H1 (cell line): Measurements from ENCODE around the gene MYL11. TPM values are rescaled to one million over a fixed set of nuclear protein-coding genes. Genes with fewer than 3 reads are reported as not detected.

Experiments
- CTCF ChIA-PET: fragments of 300-600 bp; sonication (Branson Sonifier 250); formaldehyde crosslinking; loops from one replicate; lab custom pipeline; 2021; ENCODE audit not compliant: partially characterized antibody; lab: Charles Lee
- POLR2A ChIA-PET: fragments of 300-600 bp; sonication (Branson Sonifier 250); formaldehyde crosslinking; loops from one replicate; lab custom pipeline; 2021; ENCODE audit warnings: inconsistent platforms; ENCODE audit not compliant: partially characterized antibody; lab: Charles Lee
- DNase-seq, 2 experiments: peaks; one replicate each; pipeline versions ENCODE4 v3.0.0 to v3.0.0-alpha.2; 2010 to 2022; ENCODE audit warnings: low spot score in 2 of 2, low read depth in 1 of 2, mixed read lengths in 1 of 2
- FAIRE-seq: peaks from 2 replicates; lab custom pipeline; 2011; peaks lifted over from hg19 to GRCh38; lab: Jason Lieb, UNC
- H2AFZ ChIP-seq: 2 replicates; pipeline ENCODE4 v1.8.1; 2012; ENCODE audit warnings: low read length, inconsistent platforms
- H2AK5ac ChIP-seq: 2 replicates; pipeline ENCODE4 v1.6.1; 2013; ENCODE audit warnings: low read depth, low read length
- H2BK120ac ChIP-seq: replicated peaks from 2 replicates; pipeline ENCODE3; 2013; ENCODE audit warnings: low read depth, low read length, inconsistent platforms
- H2BK12ac ChIP-seq: 2 replicates; pipeline ENCODE4 v1.6.1; 2013; ENCODE audit warnings: low read depth, low read length
- H2BK15ac ChIP-seq: 2 replicates; pipeline ENCODE4 v1.6.1; 2013; ENCODE audit warnings: low read length
- H2BK20ac ChIP-seq: 2 replicates; pipeline ENCODE4 v1.6.1; 2013; ENCODE audit warnings: low read length
- H2BK5ac ChIP-seq: 2 replicates; pipeline ENCODE4 v1.6.1; 2013; ENCODE audit warnings: low read depth, low read length
- H3K14ac ChIP-seq: 2 replicates; pipeline ENCODE4 v1.6.1; 2013; ENCODE audit warnings: inconsistent platforms; ENCODE audit not compliant: insufficient read length
- H3K18ac ChIP-seq: 2 replicates; pipeline ENCODE4 v1.6.1; 2013; ENCODE audit warnings: low read length; ENCODE audit errors: extremely low read depth
- H3K23ac ChIP-seq: 2 replicates; pipeline ENCODE4 v1.6.1; 2013; ENCODE audit warnings: inconsistent platforms; ENCODE audit not compliant: insufficient read length
- H3K23me2 ChIP-seq: 2 replicates; pipeline ENCODE4 v1.6.1; 2013; ENCODE audit warnings: low read depth, low read length
- H3K27ac ChIP-seq: 2 replicates; pipeline ENCODE4 v1.6.1; 2011; ENCODE audit warnings: low read depth, low read length, inconsistent platforms
- H3K27me3 ChIP-seq, 4 experiments: replicated peaks in 1 of 4; 1 replicate in 1 of 4; 2 replicates in 3 of 4; pipeline versions ENCODE4 v1.6.1 to v1.8.1; 2011 to 2013; ENCODE audit warnings: low read length in 3 of 4, mild to moderate bottlenecking in 3 of 4, inconsistent platforms in 2 of 4, mixed read lengths in 2 of 4, moderate library complexity in 1 of 4; ENCODE audit not compliant: control insufficient read depth in 3 of 4, insufficient read depth in 3 of 4; ENCODE audit errors: extremely low read depth in 1 of 4
- H3K36me3 ChIP-seq, 4 experiments: 2 replicates each; pipeline versions ENCODE4 v1.6.1 to v1.8.1; 2011 to 2013; ENCODE audit warnings: mild to moderate bottlenecking in 4 of 4, low read length in 3 of 4, moderate library complexity in 2 of 4, control low read depth in 1 of 4, inconsistent platforms in 1 of 4; ENCODE audit not compliant: insufficient read depth in 4 of 4, control insufficient read depth in 2 of 4
- H3K4ac ChIP-seq: replicated peaks from 2 replicates; pipeline ENCODE3; 2013; ENCODE audit warnings: low read length, low read depth, mixed read lengths, inconsistent platforms; ENCODE audit not compliant: insufficient read length
- H3K4me1 ChIP-seq, 4 experiments: replicated peaks in 1 of 4; 1 replicate in 1 of 4; 2 replicates in 3 of 4; pipeline versions ENCODE4 v1.6.1 to v1.8.1; 2011 to 2013; ENCODE audit warnings: low read length in 3 of 4, inconsistent platforms in 2 of 4, mixed read lengths in 1 of 4; ENCODE audit not compliant: insufficient read depth in 4 of 4, control insufficient read depth in 3 of 4
- H3K4me2 ChIP-seq, 2 experiments: 2 replicates each; pipeline versions ENCODE4 v1.6.1 to v1.8.1; 2011 to 2013; ENCODE audit warnings: low read depth in 2 of 2, low read length in 2 of 2, control low read depth in 1 of 2, inconsistent platforms in 1 of 2, mild to moderate bottlenecking in 1 of 2; ENCODE audit not compliant: insufficient read depth in 1 of 2
- H3K4me3 ChIP-seq, 4 experiments: fragments of 200-600, 300-600 bp in 1 of 4; sonication (generic), shearing (Covaris generic), sonication (Bioruptor Twin) in 1 of 4; 2 replicates each; pipeline versions ENCODE4 v1.5.1 to v1.8.1; 2011 to 2016; ENCODE audit warnings: low read length in 4 of 4, low read depth in 3 of 4, control low read depth in 2 of 4, inconsistent platforms in 2 of 4, mild to moderate bottlenecking in 2 of 4, mixed read lengths in 1 of 4, moderate library complexity in 1 of 4; ENCODE audit not compliant: insufficient read depth in 2 of 4; ENCODE audit errors: extremely low read depth in 1 of 4
- H3K56ac ChIP-seq: replicated peaks from 2 replicates; pipeline ENCODE3; 2013; ENCODE audit warnings: low read depth, mild to moderate bottlenecking, mixed read lengths, low read length, inconsistent platforms; ENCODE audit not compliant: insufficient read length
- H3K79me1 ChIP-seq: 2 replicates; pipeline ENCODE4 v1.6.1; 2013; ENCODE audit warnings: low read depth, low read length, control low read depth
- H3K79me2 ChIP-seq, 2 experiments: 2 replicates each; pipeline versions ENCODE4 v1.6.1 to v1.8.1; 2012 to 2013; ENCODE audit warnings: low read length in 2 of 2, mild to moderate bottlenecking in 2 of 2, inconsistent platforms in 1 of 2; ENCODE audit not compliant: insufficient read depth in 2 of 2, control insufficient read depth in 1 of 2
- H3K9ac ChIP-seq, 4 experiments: replicated peaks in 1 of 4; 1 replicate in 1 of 4; 2 replicates in 3 of 4; pipeline versions ENCODE4 v1.6.1 to v1.8.1; 2011 to 2013; ENCODE audit warnings: low read depth in 3 of 4, low read length in 3 of 4, control low read depth in 2 of 4, mild to moderate bottlenecking in 2 of 4, moderate library complexity in 2 of 4, inconsistent platforms in 1 of 4; ENCODE audit errors: extremely low read depth in 1 of 4
- H3K9me3 ChIP-seq, 2 experiments: 2 replicates each; pipeline versions ENCODE4 v1.6.1 to v1.8.1; 2012 to 2013; ENCODE audit warnings: mild to moderate bottlenecking in 2 of 2, moderate library complexity in 2 of 2, control low read depth in 1 of 2, inconsistent platforms in 1 of 2, low read depth in 1 of 2, low read length in 1 of 2, mixed read lengths in 1 of 2; ENCODE audit not compliant: insufficient read depth in 2 of 2
- H4K20me1 ChIP-seq, 2 experiments: replicated peaks in 1 of 2; 2 replicates each; pipeline versions ENCODE3 to v1.8.1; 2011 to 2013; ENCODE audit warnings: inconsistent platforms in 2 of 2, low read length in 2 of 2, mild to moderate bottlenecking in 1 of 2; ENCODE audit not compliant: insufficient read depth in 2 of 2, control insufficient read depth in 1 of 2
- H4K5ac ChIP-seq: 2 replicates; pipeline ENCODE4 v1.6.1; 2013; ENCODE audit warnings: low read length, low read depth, mixed read lengths, inconsistent platforms; ENCODE audit not compliant: insufficient read length
- H4K8ac ChIP-seq: 2 replicates; pipeline ENCODE4 v1.8.0; 2013; ENCODE audit warnings: mild to moderate bottlenecking, moderate library complexity, low read length, inconsistent platforms; ENCODE audit not compliant: insufficient read depth; ENCODE audit errors: extremely low read depth
- H4K91ac ChIP-seq: replicated peaks from 2 replicates; pipeline ENCODE3; 2013; ENCODE audit warnings: low read length, mixed read lengths, inconsistent platforms; ENCODE audit not compliant: insufficient read length
- GTF2F1 ChIP-seq: IDR thresholded peaks from 2 replicates; pipeline ENCODE4 v1.6.1; 2012; ENCODE audit warnings: low read depth, low read length, improper control_type of control experiment, borderline replicate concordance
- HDAC2 ChIP-seq, 2 experiments: fragments of 300-600 bp in 1 of 2; sonication (generic) in 1 of 2; IDR thresholded peaks; 2 replicates each; pipeline ENCODE4 v1.6.1; 2011 to 2012; ENCODE audit warnings: low read depth in 2 of 2, low read length in 2 of 2, mild to moderate bottlenecking in 2 of 2, moderate library complexity in 2 of 2, borderline replicate concordance in 1 of 2, inconsistent platforms in 1 of 2
- JUN ChIP-seq: IDR thresholded peaks from 2 replicates; pipeline ENCODE4 v1.6.1; 2011; ENCODE audit warnings: low read depth, mild to moderate bottlenecking, improper control_type of control experiment, low read length
- MAFK ChIP-seq: IDR thresholded peaks from 2 replicates; pipeline ENCODE4 v1.6.1; 2012; ENCODE audit warnings: low read depth, mild to moderate bottlenecking, improper control_type of control experiment, low read length
- POLR2A ChIP-seq, 2 experiments: IDR thresholded peaks; 1 replicate in 1 of 2; 2 replicates in 1 of 2; pipeline ENCODE4 v1.6.1; 2011; ENCODE audit warnings: low read depth in 2 of 2, low read length in 2 of 2, mild to moderate bottlenecking in 2 of 2; ENCODE audit errors: control extremely low read depth in 1 of 2
- WGBS, 2 experiments: shearing (Covaris generic) in 1 of 2; methylation state at CpG; one replicate each; pipeline versions ENCODE4 v1.1.6 to v1.1.7; 2013 to 2015; ENCODE audit warnings: low lambda C conversion rate in 2 of 2, mixed read lengths in 2 of 2, inconsistent platforms in 1 of 2, low coverage in 1 of 2, missing lambda C conversion rate in 1 of 2; ENCODE audit not compliant: insufficient replicate concordance in 2 of 2, insufficient coverage in 1 of 2, insufficient read length in 1 of 2; ENCODE audit errors: extremely low coverage in 1 of 2, missing lambda C conversion rate in 1 of 2; 5-methylcytosine and 5-hydroxymethylcytosine counted together
- polyA plus RNA-seq, 7 experiments: library from polyadenylated mRNA; depleted of rRNA in 3 of 7; stranded (reverse) in 5 of 7; unstranded in 2 of 7; fragments of >200 nt in 5 of 7; fragments of 200-250 nt in 2 of 7; gene quantifications; 1 replicate in 5 of 7; 2 replicates in 1 of 7; 4 replicates in 1 of 7; pipeline versions ENCODE4 v1.2.1 to v1.2.3, GENCODE V29; 2011 to 2013; ENCODE audit warnings: missing spikeins in 2 of 7, mixed read lengths in 2 of 7
- total RNA-seq: library from RNA; stranded (reverse); fragmentation: NEBNext Ultra II Directional; extraction: Animal tissue kit (Norgen Biotek cat#: 25700); gene quantifications from 2 replicates; pipeline ENCODE4 v1.2.1, GENCODE V29; 2021

The MYL11 gene
- total and polyA plus RNA-seq, 2 of the 8 experiments (the other 6 are each of a cell fraction or from before 2014, with no cell fraction given) = 1.2 to 1.4 TPM

- H3K36me3 ChIP-seq = peaks cover 4 to 21% (median 14%) of the 10 kb centered on the region in 4 experiments; a peak in 6 of 8 replicates
- TF ChIP-seq HDAC2 (IDR thresholded peaks at IDR 0.05; ENCODE audit: borderline replicate concordance in 1 of 2, low read depth in 2 of 2, low read length in 2 of 2) = no peak
- peak in 1 of 2 experiments; percentile 5; a peak in 1 of 3 replicates for TF ChIP-seq POLR2A (IDR thresholded peaks at IDR 0.05; ENCODE audit: control extremely low read depth in 1 of 2, low read depth in 2 of 2, low read length in 2 of 2)
- TF ChIP-seq MAFK = no peak
- no peak for TF ChIP-seq GTF2F1
- no peak for TF ChIP-seq JUN
- TF ChIP-seq, all 59 proteins: peak for 1
- ChIA-PET CTCF (interaction anchor here (0.7 to 2.6 kb wide), 6 partner anchors 10 to 260 kb away, joined by 3 to 23 read pairs (median 4); partner anchors contain the start of genes FBRS, SEPTIN1 and ZNF771), POLR2A (interaction anchor here (0.8 to 12.6 kb wide), 16 partner anchors 9 to 216 kb away, joined by 3 to 151 read pairs (median 4); partner anchors contain the start of genes CD2BP2, MYL11, SEPTIN1 and ZNF747)
- H2AFZ ChIP-seq = no peak overlapping the region
- H4K91ac ChIP-seq = peak overlapping the region; percentile 66
- peaks cover 12 to 17% of the 10 kb centered on the region in 2 experiments for H4K20me1 ChIP-seq
- no peaks in the 10 kb centered on the region; a peak in 1 of 7 replicates for H3K27me3 ChIP-seq
- H3K4me2 ChIP-seq = peak overlapping the region; percentile 79 to 93; a peak in 2 of 4 replicates
- H4K5ac ChIP-seq = no peak overlapping the region
- H2BK20ac ChIP-seq = no peak overlapping the region
- H2BK12ac ChIP-seq = no peak overlapping the region
- no peaks in the 10 kb centered on the region; the same call in 1 of the 2 replicates for H3K79me1 ChIP-seq
- H3K9me3 ChIP-seq = no peaks in the 10 kb centered on the region
- H3K27ac ChIP-seq = no peak overlapping the region
- H2BK5ac ChIP-seq = no peak overlapping the region
- H3K79me2 ChIP-seq = peaks cover 5 to 21% of the 10 kb centered on the region in 2 experiments; a peak in 2 of 4 replicates
- H2BK120ac ChIP-seq = no peak overlapping the region
- peak overlapping the region in 1 of 4 experiments; percentile 65; a peak in 1 of 8 replicates for H3K4me3 ChIP-seq
- H3K14ac ChIP-seq = no peak overlapping the region
- peaks cover 11% of the 10 kb centered on the region; the same call in 1 of the 2 replicates for H3K23me2 ChIP-seq
- no peak overlapping the region for H3K23ac ChIP-seq
- peak in 1 of 2 experiments; percentile 44 for DNase-seq
- H3K56ac ChIP-seq = no peak overlapping the region
- no peak overlapping the region for H2AK5ac ChIP-seq
- H3K18ac ChIP-seq = no peak overlapping the region
- no peak overlapping the region for H3K4ac ChIP-seq
- H2BK15ac ChIP-seq = no peak overlapping the region
- 87% methylated on average over 22 of the region's 23 CpGs; no CpG with 5 or more reads in 1 of the 2 experiments for WGBS, 2 experiments
- FAIRE-seq = no peak
- no peak overlapping the region; a peak in 2 of 7 replicates for H3K9ac ChIP-seq
- H4K8ac ChIP-seq = peak overlapping the region; percentile 51; the same call in 1 of the 2 replicates
- H3K4me1 ChIP-seq = peaks cover 0 to 15% (median 8%) of the 10 kb centered on the region in 4 experiments; a peak in 6 of 7 replicates
These were observed 24.2 kb downstream of the MYL11 start for GRCh38 chr16:30398661-30399434.
